NCI-H460 (cell line): Measurements from ENCODE around the gene B2M. TPM values are rescaled to one million over a fixed set of nuclear protein-coding genes. Genes with fewer than 3 reads are reported as not detected.

ENCODE experiments used
- DNase-seq: peaks from one replicate; pipeline ENCODE4 v3.0.0-alpha.2; 2016; ENCODE audit warnings: low read depth; ENCODE audit errors: extremely low read depth
- small RNA-seq, 2 experiments: library from RNA; depleted of rRNA; stranded (forward); fragments of <200 nt; gene quantifications; one replicate each; pipeline ENCODE3, GENCODE V24; 2014
- total RNA-seq: library from RNA; depleted of rRNA; stranded (reverse); fragments of >200 nt; shearing (Covaris generic); gene quantifications from 2 replicates; pipeline ENCODE4 v1.2.3, GENCODE V29; 2014; rRNA removed

Gene B2M
- total RNA-seq, 1 experiment from 2014 or later: 2,024 TPM

GRCh38 chr15:44765036-44765435 is 53.7 kb downstream of the B2M start:
- DNase-seq: no peak

Small RNA genes within 50 kb of the gene (small RNA-seq; reads per million reads assigned to genes)
- gene RF00019: 0 reads per million in 2 experiments

Other genes starting within 250 kb of the B2M start
- gene EIF3J, start 174.4 kb upstream of the B2M start, total RNA-seq: 48.6 and 61.8 TPM in 2 replicates
- 59.0 and 64.2 TPM in 2 replicates for gene SPG11, start 47.9 kb upstream of the B2M start, total RNA-seq
- 0.15 TPM in 1 of 2 replicates, not detected in the other for gene PATL2, start 194 bp upstream of the B2M start, total RNA-seq
- 8.1 and 10.0 TPM in 2 replicates for gene TRIM69, start 25.0 kb downstream of the B2M start, total RNA-seq
- not detected in 2 replicates for gene TERB2, start 245.2 kb downstream of the B2M start, total RNA-seq